Measurements from ENCODE around the gene ANTXR2. TPM values are rescaled to one million over a fixed set of nuclear protein-coding genes. Genes with fewer than 3 reads are reported as not detected.

Gene ANTXR2
- total RNA-seq, 2 experiments from 2014 or later = 15.3 to 16.7 TPM

DNA sequence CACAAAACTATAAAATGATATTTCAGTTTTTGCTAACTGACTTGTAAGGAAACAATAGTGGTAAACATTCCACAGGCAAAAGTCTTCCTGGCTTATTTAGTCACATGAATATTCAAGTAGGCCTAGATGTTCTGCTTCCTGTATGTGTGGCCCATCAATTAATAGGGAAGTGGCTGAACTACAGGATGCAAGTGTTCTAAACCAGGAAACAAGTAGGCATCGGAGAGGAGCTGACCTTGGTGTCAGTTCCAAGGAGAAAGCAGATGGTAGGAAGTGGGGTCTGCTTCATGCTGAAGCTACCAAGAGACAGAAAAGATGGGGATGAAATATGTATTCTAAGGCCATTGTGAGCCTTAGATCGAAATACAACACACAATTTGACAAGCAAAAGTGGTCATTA, 149.7 kb downstream of the ANTXR2 start:
- H3K4me1 ChIP-seq (ENCODE audit: insufficient read depth, low read length) = no peaks in the 10 kb centered on the region
- no peaks in the 10 kb centered on the region for H3K27me3 ChIP-seq (ENCODE audit: control insufficient read depth in 1 of 2, insufficient read depth in 2 of 2, low read length in 2 of 2)
- ChIA-PET CTCF (no interaction called here), POLR2A (no interaction called here)
- Mint-ChIP-seq H3K36me3 (ENCODE audit: low read depth) (peaks cover 9% of the 10 kb centered on the region), H3K9me3 (no peaks in the 10 kb centered on the region), H3K4me1 (ENCODE audit: low read depth) (no peaks in the 10 kb centered on the region), H3K27ac (no peak overlapping the region), H3K27me3 (no peaks in the 10 kb centered on the region), H3K4me3 (no peak overlapping the region)
- intact Hi-C loops (cut with DNase I, micrococcal nuclease) = no loop called here
- no peak overlapping the region for H3K4me3 ChIP-seq (ENCODE audit: low read length)
- no peak for ATAC-seq (ENCODE audit: poor library complexity)
- TF ChIP-seq, protein P1, sequence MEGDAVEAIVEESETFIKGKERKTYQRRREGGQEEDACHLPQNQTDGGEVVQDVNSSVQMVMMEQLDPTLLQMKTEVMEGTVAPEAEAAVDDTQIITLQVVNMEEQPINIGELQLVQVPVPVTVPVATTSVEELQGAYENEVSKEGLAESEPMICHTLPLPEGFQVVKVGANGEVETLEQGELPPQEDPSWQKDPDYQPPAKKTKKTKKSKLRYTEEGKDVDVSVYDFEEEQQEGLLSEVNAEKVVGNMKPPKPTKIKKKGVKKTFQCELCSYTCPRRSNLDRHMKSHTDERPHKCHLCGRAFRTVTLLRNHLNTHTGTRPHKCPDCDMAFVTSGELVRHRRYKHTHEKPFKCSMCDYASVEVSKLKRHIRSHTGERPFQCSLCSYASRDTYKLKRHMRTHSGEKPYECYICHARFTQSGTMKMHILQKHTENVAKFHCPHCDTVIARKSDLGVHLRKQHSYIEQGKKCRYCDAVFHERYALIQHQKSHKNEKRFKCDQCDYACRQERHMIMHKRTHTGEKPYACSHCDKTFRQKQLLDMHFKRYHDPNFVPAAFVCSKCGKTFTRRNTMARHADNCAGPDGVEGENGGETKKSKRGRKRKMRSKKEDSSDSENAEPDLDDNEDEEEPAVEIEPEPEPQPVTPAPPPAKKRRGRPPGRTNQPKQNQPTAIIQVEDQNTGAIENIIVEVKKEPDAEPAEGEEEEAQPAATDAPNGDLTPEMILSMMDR (IDR thresholded peaks at IDR 0.05) = no peak
- H3K36me3 ChIP-seq (ENCODE audit: insufficient read depth, low read length) = no peaks in the 10 kb centered on the region
- no peak for DNase-seq
- no peak overlapping the region for H3K27ac ChIP-seq (ENCODE audit: low read depth in 1 of 2, low read length in 2 of 2)
- H3K9me3 ChIP-seq (ENCODE audit: control insufficient read depth in 1 of 2, insufficient read depth in 1 of 2, low read length in 2 of 2) = no peaks in the 10 kb centered on the region

DNA sequence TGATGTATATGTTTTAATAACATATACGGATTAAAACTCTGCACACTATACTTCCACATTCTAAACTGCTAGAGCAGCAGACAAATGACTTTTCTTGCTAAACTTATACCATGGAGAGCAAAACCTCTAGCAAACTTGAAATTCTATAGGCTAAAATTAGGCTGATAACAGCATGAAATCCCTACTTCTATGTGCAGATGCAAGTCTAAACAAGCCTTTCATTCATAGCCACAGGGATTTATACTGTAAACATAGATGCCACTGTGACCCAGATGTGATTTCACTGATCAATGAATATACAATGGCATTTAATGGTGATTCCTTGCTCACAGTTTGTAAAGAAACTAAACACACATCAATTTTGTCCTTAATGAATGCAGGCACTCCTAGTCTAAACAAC, 151.0 kb downstream of the ANTXR2 start:
- no peaks in the 10 kb centered on the region for H3K4me1 Mint-ChIP-seq (ENCODE audit: low read depth)
- no peaks in the 10 kb centered on the region for H3K36me3 Mint-ChIP-seq (ENCODE audit: low read depth)
- no peaks in the 10 kb centered on the region for H3K9me3 ChIP-seq (ENCODE audit: control insufficient read depth in 1 of 2, insufficient read depth in 1 of 2, low read length in 2 of 2)
- CTCF ChIA-PET = no interaction called here
- H3K27ac ChIP-seq (ENCODE audit: low read depth in 1 of 2, low read length in 2 of 2) = no peak overlapping the region
- no peaks in the 10 kb centered on the region for H3K9me3 Mint-ChIP-seq
- DNase-seq (no peak), ATAC-seq (ENCODE audit: poor library complexity) (no peak)
- no peak overlapping the region for H3K4me3 Mint-ChIP-seq
- no peaks in the 10 kb centered on the region for H3K27me3 Mint-ChIP-seq
- POLR2A ChIA-PET = no interaction called here
- no peaks in the 10 kb centered on the region for H3K36me3 ChIP-seq (ENCODE audit: insufficient read depth, low read length)
- no peaks in the 10 kb centered on the region for H3K27me3 ChIP-seq (ENCODE audit: control insufficient read depth in 1 of 2, insufficient read depth in 2 of 2, low read length in 2 of 2)
- no peak overlapping the region for H3K27ac Mint-ChIP-seq
- intact Hi-C loops (cut with DNase I, micrococcal nuclease) = no loop called here
- H3K4me3 ChIP-seq (ENCODE audit: low read length) = no peak overlapping the region
- TF ChIP-seq, protein P1 (IDR thresholded peaks at IDR 0.05) = no peak
- no peaks in the 10 kb centered on the region for H3K4me1 ChIP-seq (ENCODE audit: insufficient read depth, low read length)

DNA sequence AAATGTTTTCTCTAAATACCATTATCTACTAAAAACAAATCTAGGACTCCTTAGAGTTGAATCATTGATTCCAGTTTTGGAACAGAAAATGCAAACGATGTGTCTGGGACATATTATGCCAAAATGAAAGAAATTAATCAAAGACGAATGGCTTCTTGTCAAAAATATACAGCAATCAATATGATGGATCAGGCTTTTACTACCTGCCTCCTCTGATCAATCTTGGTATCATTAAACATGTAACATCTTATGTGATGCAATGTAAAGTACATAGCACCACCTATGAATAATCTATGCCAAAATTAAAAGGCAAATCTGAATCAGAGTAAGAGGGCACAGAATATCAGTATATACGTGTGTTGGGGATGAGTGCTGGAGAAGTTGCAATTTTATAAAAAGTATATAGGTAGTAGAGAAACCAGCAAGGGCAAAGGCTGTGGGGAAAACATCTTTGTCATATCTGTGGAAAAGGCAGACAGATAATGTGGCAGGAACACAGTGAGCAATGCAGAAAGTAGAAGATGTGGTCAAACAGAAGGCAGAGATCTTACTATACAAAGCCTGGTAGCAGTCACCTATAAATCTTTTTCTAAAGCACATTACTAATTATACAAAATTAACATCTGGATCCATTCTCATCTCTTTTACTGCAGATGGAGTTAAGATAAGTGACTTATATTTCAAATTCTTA, 152.7 kb downstream of the ANTXR2 start:
- Mint-ChIP-seq H3K27me3 (no peaks in the 10 kb centered on the region), H3K27ac (peak overlapping the region; percentile 5)

More for the DNA sequence above, 152.7 kb downstream of the ANTXR2 start:
- TF ChIP-seq, protein P1 (IDR thresholded peaks at IDR 0.05) = no peak
- ChIA-PET CTCF (no interaction called here), POLR2A (no interaction called here)
- Mint-ChIP-seq H3K4me1 (ENCODE audit: low read depth) (no peaks in the 10 kb centered on the region), H3K4me3 (no peak overlapping the region), H3K36me3 (ENCODE audit: low read depth) (no peaks in the 10 kb centered on the region), H3K9me3 (no peaks in the 10 kb centered on the region)
- Histone ChIP-seq H3K36me3 (ENCODE audit: insufficient read depth, low read length) (no peaks in the 10 kb centered on the region), H3K4me1 (ENCODE audit: insufficient read depth, low read length) (no peaks in the 10 kb centered on the region), H3K27ac (ENCODE audit: low read depth in 1 of 2, low read length in 2 of 2) (no peak overlapping the region), H3K9me3 (ENCODE audit: control insufficient read depth in 1 of 2, insufficient read depth in 1 of 2, low read length in 2 of 2) (no peaks in the 10 kb centered on the region), H3K4me3 (ENCODE audit: low read length) (no peak overlapping the region), H3K27me3 (ENCODE audit: control insufficient read depth in 1 of 2, insufficient read depth in 2 of 2, low read length in 2 of 2) (no peaks in the 10 kb centered on the region)
- ATAC-seq (ENCODE audit: poor library complexity) (no peak), DNase-seq (no peak)
- intact Hi-C loops (cut with DNase I, micrococcal nuclease) = no loop called here

All from CD4-positive, alpha-beta T cell (primary cell).